K562 (cell line): ENCODE data around the gene NR5A2. TPM values are rescaled to one million over a fixed set of nuclear protein-coding genes. Genes with fewer than 3 reads are reported as not detected.
A peak's percentile ranks its signal among the peaks of the same experiment; 100 is the strongest.

Experiments
- ATAC-seq: fragments of 200-7000 bp; cut with Tn5 transposase; 3 replicates; pipeline ENCODE4 v1.9.1; 2020; ENCODE audit warnings: moderate library complexity
- BruUV-seq: library from RNA; stranded (reverse); fragments of 400-500 nt; replicated peaks from 2 replicates; lab custom pipeline; 2021; lab: Mats Ljungman, UMichigan
- CTCF ChIA-PET: fragments of 300-600 bp; formaldehyde crosslinking; extraction: SDS; loops from one replicate; lab custom pipeline; 2021; ENCODE audit warnings: low intra/inter-chr PET ratio; lab: Yijun Ruan, JAX
- POLR2A ChIA-PET: fragments of 300-600, 350-650 bp; sonication (Branson Sonifier 250); formaldehyde crosslinking; extraction: SDS; loops from one replicate; lab custom pipeline; 2021; ENCODE audit warnings: antibody characterized with exemption, inconsistent platforms; lab: Yijun Ruan, JAX
- DNase-seq, 4 experiments: peaks; one replicate each; pipeline versions ENCODE4 v3.0.0 to v3.0.0-alpha.2; 2011 to 2018; ENCODE audit warnings: low spot score in 3 of 4, mixed read lengths in 3 of 4; ENCODE audit errors: extremely low read depth in 1 of 4
- FAIRE-seq: peaks from 2 replicates; lab custom pipeline; 2011; peaks lifted over from hg19 to GRCh38; lab: Jason Lieb, UNC
- H2AFZ ChIP-seq: 2 replicates; pipeline ENCODE4 v1.6.0; 2011; ENCODE audit warnings: low read depth, low read length, control low read depth, inconsistent platforms
- H3K27ac ChIP-seq: fragments of 200-600 bp; 3 replicates; pipeline ENCODE4 v1.8.0; 2011; ENCODE audit warnings: low read depth, mild to moderate bottlenecking, control low read depth, inconsistent platforms, low read length, moderate library complexity, mixed read lengths; ENCODE audit errors: extremely low read depth
- H3K27me3 ChIP-seq, 2 experiments: fragments of 300-600 bp in 1 of 2; 2 replicates in 1 of 2; 3 replicates in 1 of 2; pipeline versions ENCODE4 v1.6.0 to v1.8.0; 2011; ENCODE audit warnings: inconsistent platforms in 2 of 2, low read length in 2 of 2, mild to moderate bottlenecking in 1 of 2, mixed read lengths in 1 of 2, moderate library complexity in 1 of 2; ENCODE audit not compliant: control insufficient read depth in 2 of 2, insufficient read depth in 2 of 2
- H3K36me3 ChIP-seq: fragments of 300-600 bp; 3 replicates; pipeline ENCODE4 v1.8.0; 2011; ENCODE audit warnings: mild to moderate bottlenecking, low read length, inconsistent platforms; ENCODE audit not compliant: control insufficient read depth, insufficient read depth
- H3K4me1 ChIP-seq, 2 experiments: fragments of 200-600 bp in 1 of 2; replicated peaks in 1 of 2; 2 replicates in 1 of 2; 3 replicates in 1 of 2; pipeline versions ENCODE4 v1.5.1 to v1.8.0; 2011; ENCODE audit warnings: inconsistent platforms in 2 of 2, low read length in 2 of 2, mild to moderate bottlenecking in 1 of 2, mixed read lengths in 1 of 2, moderate library complexity in 1 of 2; ENCODE audit not compliant: control insufficient read depth in 2 of 2, insufficient read depth in 2 of 2
- H3K4me2 ChIP-seq: 2 replicates; pipeline ENCODE4 v1.6.1; 2011; ENCODE audit warnings: low read length, control low read depth, inconsistent platforms, mixed read lengths; ENCODE audit not compliant: insufficient read depth
- H3K4me3 ChIP-seq: fragments of 200-600 bp; sonication (generic), shearing (Covaris generic); 2 replicates; pipeline ENCODE4 v1.5.1; 2016; ENCODE audit warnings: control low read depth, inconsistent platforms
- H3K79me2 ChIP-seq: fragments of 200-600 bp; 3 replicates; pipeline ENCODE4 v1.8.0; 2011; ENCODE audit warnings: low read length, inconsistent platforms; ENCODE audit not compliant: control insufficient read depth, insufficient read depth
- H3K9ac ChIP-seq, 2 experiments: 2 replicates each; pipeline versions ENCODE4 v1.6.0 to v1.6.1; 2011; ENCODE audit warnings: low read depth in 2 of 2, low read length in 2 of 2, control low read depth in 1 of 2, inconsistent platforms in 1 of 2, mild to moderate bottlenecking in 1 of 2, mixed read lengths in 1 of 2; ENCODE audit not compliant: insufficient read depth in 1 of 2
- H3K9me1 ChIP-seq: one replicate; pipeline ENCODE4 v1.6.0; 2011; ENCODE audit warnings: inconsistent platforms, mild to moderate bottlenecking, low read length, moderate library complexity; ENCODE audit not compliant: control insufficient read depth, insufficient read depth
- H3K9me3 ChIP-seq: replicated peaks from 2 replicates; pipeline ENCODE4 v1.5.1; 2011; ENCODE audit warnings: low read depth, low read length, inconsistent platforms; ENCODE audit not compliant: control insufficient read depth, insufficient read depth
- H4K20me1 ChIP-seq: replicated peaks from 2 replicates; pipeline ENCODE4 v1.6.1; 2011; ENCODE audit warnings: low read length, inconsistent platforms, mixed read lengths; ENCODE audit not compliant: control insufficient read depth, insufficient read depth
- CBX1 ChIP-seq: sonication (generic); IDR thresholded peaks from 2 replicates; pipeline ENCODE4 v1.6.1; 2016; ENCODE audit warnings: antibody characterized with exemption, low read depth, mild to moderate bottlenecking
- CEBPG ChIP-seq, 3 experiments: fragments of 200-800 bp in 1 of 3; sonication (Bioruptor generic) in 1 of 3; sonication (generic) in 1 of 3; formaldehyde crosslinking in 1 of 3; IDR thresholded peaks in 2 of 3; conservative IDR thresholded peaks in 1 of 3; 2 replicates each; pipeline versions ENCODE4 v1.6.1 to v1.8.0; 2016 to 2022; ENCODE audit warnings: missing compliant biosample characterization in 2 of 3, missing genetic modification characterization in 2 of 3, mild to moderate bottlenecking in 1 of 3, missing genetic modification reagents in 1 of 3
- MCM2 ChIP-seq: fragments of 450-650 bp; IDR thresholded peaks from 2 replicates; pipeline ENCODE4 v1.6.1; 2017; ENCODE audit warnings: low read depth, mild to moderate bottlenecking
- MCM5 ChIP-seq: fragments of 450-650 bp; IDR thresholded peaks from 2 replicates; pipeline ENCODE4 v1.6.1; 2016; ENCODE audit warnings: low read depth
- PHB2 ChIP-seq: fragments of 450-650 bp; IDR thresholded peaks from 2 replicates; pipeline ENCODE4 v1.6.1; 2017; ENCODE audit warnings: low read depth
- POLR2B ChIP-seq: fragments of 450-650 bp; IDR thresholded peaks from 2 replicates; pipeline ENCODE4 v1.6.1; 2018; ENCODE audit warnings: low read depth; ENCODE audit not compliant: partially characterized antibody
- PRPF4 ChIP-seq: fragments of 200-400 bp; formaldehyde crosslinking; IDR thresholded peaks from one replicate; pipeline ENCODE4 v1.6.1; 2017; ENCODE audit warnings: low read length, low read depth, mild to moderate bottlenecking; ENCODE audit not compliant: insufficient read depth, poor library complexity, severe bottlenecking
- SMAD4 ChIP-seq: fragments of 250-450 bp; sonication (Bioruptor Pico); conservative IDR thresholded peaks from 2 replicates; pipeline ENCODE4 v1.8.0; 2021; ENCODE audit warnings: inconsistent platforms, mild to moderate bottlenecking, moderate library complexity
- TAF7 ChIP-seq: fragments of 450-650 bp; IDR thresholded peaks from 2 replicates; pipeline ENCODE4 v1.6.1; 2016; ENCODE audit warnings: missing genetic modification characterization, missing compliant biosample characterization
- ZNF551 ChIP-seq: fragments of 250-450 bp; sonication (Bioruptor Pico); IDR thresholded peaks from 2 replicates; pipeline ENCODE4 v1.5.0; 2021; ENCODE audit warnings: mild to moderate bottlenecking, moderate library complexity
- WGBS: fragments of 100-300 bp; shearing (Covaris generic); methylation state at CpG from one replicate; pipeline ENCODE4 v1.1.6; 2016; ENCODE audit warnings: low coverage, mixed read lengths; ENCODE audit not compliant: insufficient coverage; ENCODE audit errors: missing lambda C conversion rate; 5-methylcytosine and 5-hydroxymethylcytosine counted together
- in situ Hi-C: fragments of 300-500 bp; cut with MboI; formaldehyde crosslinking; loops from 4 replicates; pipeline ENCODE4 v1.15.0; 2018; ENCODE audit warnings: inconsistent platforms, mixed read lengths
- intact Hi-C: fragments of 100-400 bp; cut with micrococcal nuclease; formaldehyde crosslinking; loops from 2 replicates; pipeline ENCODE4 v1.14.2; 2022
- polyA plus RNA-seq, 8 experiments: library from polyadenylated mRNA; depleted of rRNA in 4 of 8; stranded (reverse) in 5 of 8; unstranded in 3 of 8; fragments of >200 nt; fragmentation: Nextera tagmentation in 2 of 8; fragmentation: Illumina TruSeq in 1 of 8; extraction: Ambion mirVana in 2 of 8; extraction: Trizol in 1 of 8; gene quantifications; 2 replicates each; pipeline versions ENCODE4 v1.2.1 to v1.2.3, GENCODE V29; 2011 to 2014; ENCODE audit warnings: inconsistent platforms in 1 of 8, missing spikeins in 1 of 8
- total RNA-seq, 7 experiments: library from RNA; depleted of rRNA in 6 of 7; stranded (reverse); fragments of >200 nt in 6 of 7; fragmentation: Illumina TruSeq in 2 of 7; extraction: Trizol in 2 of 7; gene quantifications; 2 replicates each; pipeline versions ENCODE4 v1.2.1 to v1.2.3, GENCODE V29; 2011 to 2021; ENCODE audit warnings: low replicate concordance in 1 of 7
- TF ChIP-seq, protein P1 (sequence below): fragments of 450-650 bp; IDR thresholded peaks from 2 replicates; pipeline ENCODE4 v1.6.1; 2016; ENCODE audit warnings: mild to moderate bottlenecking
- TF ChIP-seq, protein P2 (sequence below): fragments of 250-450 bp; sonication (Bioruptor Pico); IDR thresholded peaks from 2 replicates; pipeline ENCODE4 v1.4.0; 2020

Gene NR5A2
- total and polyA plus RNA-seq, 9 of the 15 experiments (the other 6 are each of a cell fraction or from before 2014, with no cell fraction given) = 0.13 to 0.40 (median 0.29) TPM

DNA sequence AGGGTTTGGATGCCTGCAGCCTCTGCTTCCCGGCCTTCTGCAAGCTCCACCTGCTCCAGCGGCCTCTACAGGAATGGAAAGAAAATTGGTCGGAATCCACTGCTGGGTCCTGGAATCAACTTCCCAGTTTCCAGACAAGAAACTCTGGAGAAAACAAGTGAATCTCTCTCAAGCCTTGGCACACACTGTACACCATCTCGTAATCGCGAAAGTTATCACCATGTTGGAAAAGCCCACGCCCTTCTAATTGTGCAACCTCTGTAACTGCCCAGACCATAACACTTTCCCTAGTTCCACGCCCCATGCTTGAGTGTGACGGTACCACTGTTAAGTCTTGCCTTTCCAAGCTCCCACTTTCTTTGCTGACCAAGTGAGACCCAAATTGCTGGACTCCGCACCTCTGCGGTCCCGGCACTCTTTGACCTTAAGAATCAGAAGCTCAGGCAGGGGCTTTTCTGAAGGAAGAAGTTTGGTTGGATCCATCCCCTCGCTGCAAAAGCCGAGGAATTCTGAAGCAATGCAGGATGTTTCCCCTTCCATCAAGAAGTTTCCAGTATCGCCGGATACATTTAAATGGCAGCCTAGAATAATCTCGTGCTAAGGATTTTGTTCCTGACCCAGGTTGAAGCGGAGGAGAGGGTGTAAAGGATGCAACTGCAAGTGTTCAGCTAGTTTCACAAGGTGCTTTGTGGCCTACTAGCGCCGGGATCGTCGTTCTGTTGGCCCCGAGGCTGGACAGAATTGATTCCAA, 6.2 kb downstream of the NR5A2 start (continued):
- no peak for TF ChIP-seq CEBPG (CRISPR knock-in tag; IDR thresholded peaks at IDR 0.05)
- 0 out of 4 replicates have a peak, but pooled peaks of 1 of the 2 experiments have one; percentile 26 for TF ChIP-seq CEBPG (tag; conservative IDR thresholded peaks at IDR 0.05 in 1 of 2, IDR thresholded peaks at IDR 0.05 in 1 of 2)
- no peak for TF ChIP-seq POLR2B
- TF ChIP-seq PHB2 = no peak

DNA sequence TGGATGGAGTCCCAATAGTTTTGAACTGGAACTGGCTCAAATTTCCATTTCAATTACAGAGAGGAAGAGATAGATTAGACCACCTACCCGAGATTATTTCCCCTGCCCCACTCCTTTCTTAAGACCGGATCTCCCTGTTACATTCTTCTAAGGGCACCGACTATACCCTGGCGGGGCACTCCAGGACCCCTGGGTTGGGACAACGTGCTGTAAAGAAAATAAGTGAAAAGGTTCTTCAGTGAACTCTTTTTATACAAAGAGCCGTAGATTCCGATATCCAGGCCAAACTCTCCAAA, 6.7 kb downstream of the NR5A2 start:
- CTCF ChIA-PET = no interaction called here
- H3K9me1 ChIP-seq = peaks cover 4% of the 10 kb centered on the region
- peaks cover 0 to 7% of the 10 kb centered on the region in 2 experiments; a peak in 1 of 5 replicates for H3K4me1 ChIP-seq
- H3K9ac ChIP-seq = no peak overlapping the region
- DNase-seq (no peak), FAIRE-seq (no peak), ATAC-seq (no peak)
- H2AFZ ChIP-seq = no peak overlapping the region
- H3K36me3 ChIP-seq = no peaks in the 10 kb centered on the region
- in situ Hi-C loops (no loop called here), intact Hi-C loops (no loop called here)
- H3K4me3 ChIP-seq = no peak overlapping the region
- H3K79me2 ChIP-seq = no peaks in the 10 kb centered on the region
- WGBS = 0% methylated on average over 7 of the region's 7 CpGs
- no peak overlapping the region for H3K4me2 ChIP-seq
- H3K9me3 ChIP-seq = no peaks in the 10 kb centered on the region
- TF ChIP-seq PRPF4 (no peak), SMAD4 (no peak), CBX1 (no peak), MCM5 (no peak), TAF7 (no peak), ZNF551 (no peak), MCM2 (no peak)
- TF ChIP-seq, protein P1, sequence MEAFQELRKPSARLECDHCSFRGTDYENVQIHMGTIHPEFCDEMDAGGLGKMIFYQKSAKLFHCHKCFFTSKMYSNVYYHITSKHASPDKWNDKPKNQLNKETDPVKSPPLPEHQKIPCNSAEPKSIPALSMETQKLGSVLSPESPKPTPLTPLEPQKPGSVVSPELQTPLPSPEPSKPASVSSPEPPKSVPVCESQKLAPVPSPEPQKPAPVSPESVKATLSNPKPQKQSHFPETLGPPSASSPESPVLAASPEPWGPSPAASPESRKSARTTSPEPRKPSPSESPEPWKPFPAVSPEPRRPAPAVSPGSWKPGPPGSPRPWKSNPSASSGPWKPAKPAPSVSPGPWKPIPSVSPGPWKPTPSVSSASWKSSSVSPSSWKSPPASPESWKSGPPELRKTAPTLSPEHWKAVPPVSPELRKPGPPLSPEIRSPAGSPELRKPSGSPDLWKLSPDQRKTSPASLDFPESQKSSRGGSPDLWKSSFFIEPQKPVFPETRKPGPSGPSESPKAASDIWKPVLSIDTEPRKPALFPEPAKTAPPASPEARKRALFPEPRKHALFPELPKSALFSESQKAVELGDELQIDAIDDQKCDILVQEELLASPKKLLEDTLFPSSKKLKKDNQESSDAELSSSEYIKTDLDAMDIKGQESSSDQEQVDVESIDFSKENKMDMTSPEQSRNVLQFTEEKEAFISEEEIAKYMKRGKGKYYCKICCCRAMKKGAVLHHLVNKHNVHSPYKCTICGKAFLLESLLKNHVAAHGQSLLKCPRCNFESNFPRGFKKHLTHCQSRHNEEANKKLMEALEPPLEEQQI = no peak
- TF ChIP-seq, protein P2, sequence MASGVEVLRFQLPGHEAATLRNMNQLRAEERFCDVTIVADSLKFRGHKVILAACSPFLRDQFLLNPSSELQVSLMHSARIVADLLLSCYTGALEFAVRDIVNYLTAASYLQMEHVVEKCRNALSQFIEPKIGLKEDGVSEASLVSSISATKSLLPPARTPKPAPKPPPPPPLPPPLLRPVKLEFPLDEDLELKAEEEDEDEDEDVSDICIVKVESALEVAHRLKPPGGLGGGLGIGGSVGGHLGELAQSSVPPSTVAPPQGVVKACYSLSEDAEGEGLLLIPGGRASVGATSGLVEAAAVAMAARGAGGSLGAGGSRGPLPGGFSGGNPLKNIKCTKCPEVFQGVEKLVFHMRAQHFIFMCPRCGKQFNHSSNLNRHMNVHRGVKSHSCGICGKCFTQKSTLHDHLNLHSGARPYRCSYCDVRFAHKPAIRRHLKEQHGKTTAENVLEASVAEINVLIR = no peak
- POLR2A ChIA-PET = interaction anchor here (0.6 kb wide), 1 partner anchor 19 kb away, joined by 3 read pairs; no protein-coding TSS in a partner anchor
- peaks cover 6% of the 10 kb centered on the region for H4K20me1 ChIP-seq
- H3K27ac ChIP-seq = no peak overlapping the region
- BruUV-seq = no TSS peak
- peaks cover 62 to 69% of the 10 kb centered on the region in 2 experiments for H3K27me3 ChIP-seq
